GM19023 (cell line): ENCODE results near the gene ARHGEF9.
"Not testable (repeated sequence)": the region's sequence is repeated elsewhere in the genome, so short reads cannot be mapped to it uniquely, and the experiment has no call there.

ENCODE experiments used
- ATAC-seq: cut with Tn5 transposase; IDR thresholded peaks from one replicate; pipeline ENCODE4 v1.9.1; 2021; ENCODE audit warnings: mild to moderate bottlenecking, moderate library complexity; ENCODE audit not compliant: unreplicated experiment

The ARHGEF9 gene

GRCh38 chrX:63784902-63785707 is at the start of gene ARHGEF9:
Gene ARHGEF9 (minus strand): TSS chrX:63785214. CDS start chrX:63785145, 69 bp downstream.
- ATAC-seq: no peak

GRCh38 chrX:63825446-63825845 is 40.4 kb upstream of the ARHGEF9 start:
- ATAC-seq: not testable (repeated sequence)

GRCh38 chrX:63818156-63818555 is 33.1 kb upstream of the ARHGEF9 start:
- no peak for ATAC-seq

- ATAC-seq: no peak
Measured at GRCh38 chrX:63817696-63818095, 32.7 kb upstream of the ARHGEF9 start.

- no peak for ATAC-seq
Measured at GRCh38 chrX:63812823-63813222, 27.8 kb upstream of the ARHGEF9 start.

- no peak for ATAC-seq
Measured at GRCh38 chrX:63810746-63811145, 25.7 kb upstream of the ARHGEF9 start.

- ATAC-seq: no peak
Measured at GRCh38 chrX:63809173-63809572, 24.2 kb upstream of the ARHGEF9 start.

- not testable (repeated sequence) for ATAC-seq
Measured at GRCh38 chrX:63795406-63795805, 10.4 kb upstream of the ARHGEF9 start.

GRCh38 chrX:63785708-63786040 is 660 bp upstream of the ARHGEF9 start:
- ATAC-seq: no peak

- ATAC-seq: no peak
Measured at GRCh38 chrX:63784346-63784901, 590 bp downstream of the ARHGEF9 start.

- ATAC-seq: no peak
Measured at GRCh38 chrX:63782515-63782914, 2.5 kb downstream of the ARHGEF9 start.

GRCh38 chrX:63768760-63769159 is 16.3 kb downstream of the ARHGEF9 start:
- no peak for ATAC-seq

GRCh38 chrX:63765712-63766111 is 19.3 kb downstream of the ARHGEF9 start:
- no peak for ATAC-seq

GRCh38 chrX:63764946-63765345 is 20.1 kb downstream of the ARHGEF9 start:
- no peak for ATAC-seq

- peak; percentile 73 for ATAC-seq
Measured at GRCh38 chrX:63761639-63762038, 23.4 kb downstream of the ARHGEF9 start.

GRCh38 chrX:63758011-63758410 is 27.0 kb downstream of the ARHGEF9 start:
- ATAC-seq: no peak

- no peak for ATAC-seq
Measured at GRCh38 chrX:63755892-63756291, 29.1 kb downstream of the ARHGEF9 start.

- ATAC-seq: peak; percentile 95
Measured at GRCh38 chrX:63754860-63755579, 30.0 kb downstream of the ARHGEF9 start.

- ATAC-seq: peak; percentile 36
Measured at GRCh38 chrX:63754136-63754859, 30.7 kb downstream of the ARHGEF9 start.

GRCh38 chrX:63751481-63751880 is 33.5 kb downstream of the ARHGEF9 start:
- no peak for ATAC-seq

- ATAC-seq: no peak
Measured at GRCh38 chrX:63750811-63751210, 34.2 kb downstream of the ARHGEF9 start.
